ENCODE measurements around the gene PHF21A. TPM values are rescaled to one million over a fixed set of nuclear protein-coding genes. Genes with fewer than 3 reads are reported as not detected.
A peak's percentile ranks its signal among the peaks of the same experiment; 100 is the strongest.

The PHF21A gene
- total RNA-seq, 1 donor from 2014 or later: 69.3 TPM

- no peaks in the 10 kb centered on the region for H3K4me1 ChIP-seq (ENCODE audit: insufficient read depth, low read length)
- Mint-ChIP-seq H3K4me1 (ENCODE audit: low read depth, unreplicated experiment) (no peaks in the 10 kb centered on the region), H3K9me3 (ENCODE audit: unreplicated experiment) (no peaks in the 10 kb centered on the region), H3K27me3 (ENCODE audit: low read depth, unreplicated experiment) (no peaks in the 10 kb centered on the region), H3K4me3 (ENCODE audit: unreplicated experiment) (no peak overlapping the region), H3K27ac (ENCODE audit: unreplicated experiment) (no peak overlapping the region), H3K36me3 (ENCODE audit: low read depth, unreplicated experiment) (peaks cover 21% of the 10 kb centered on the region)
- FAIRE-seq (no peak), DNase-seq (ENCODE audit: low read depth) (no peak)
- H3K9ac ChIP-seq (ENCODE audit: low read length): no peak overlapping the region
- no peak for TF ChIP-seq CTCF (IDR thresholded peaks at IDR 0.05; ENCODE audit: insufficient read depth, low read depth, low read length)
- no peak for TF ChIP-seq EZH2 (IDR thresholded peaks at IDR 0.05; ENCODE audit: insufficient read depth, low read length)
- H3K4me2 ChIP-seq (ENCODE audit: low read length): no peak overlapping the region
- H3K27me3 ChIP-seq (ENCODE audit: insufficient read depth, low read length): no peaks in the 10 kb centered on the region
- H3K9me3 ChIP-seq (ENCODE audit: insufficient read depth, low read depth, low read length): no peaks in the 10 kb centered on the region
- H4K20me1 ChIP-seq (ENCODE audit: insufficient read depth, low read length): no peaks in the 10 kb centered on the region
- peaks cover 4% of the 10 kb centered on the region for H3K36me3 ChIP-seq (ENCODE audit: insufficient read depth, low read length)
- H2AFZ ChIP-seq (ENCODE audit: low read depth, low read length): no peak overlapping the region
- H3K4me3 ChIP-seq (ENCODE audit: insufficient read depth, low read depth, low read length): no peak overlapping the region
- no peak overlapping the region for H3K27ac ChIP-seq (ENCODE audit: low read depth, low read length)
- no peaks in the 10 kb centered on the region for H3K79me2 ChIP-seq (ENCODE audit: insufficient read depth, low read length)
Measured at GRCh38 chr11:45960387-45961095, 160.7 kb downstream of the PHF21A start.

- no peak overlapping the region for H2AFZ ChIP-seq (ENCODE audit: low read depth, low read length)
- no peak overlapping the region for H3K9ac ChIP-seq (ENCODE audit: low read length)
- no peaks in the 10 kb centered on the region for H3K4me1 Mint-ChIP-seq (ENCODE audit: low read depth, unreplicated experiment)
- no peak overlapping the region for H3K4me3 ChIP-seq (ENCODE audit: insufficient read depth, low read depth, low read length)
- FAIRE-seq: peak; percentile 75
- no peaks in the 10 kb centered on the region for H4K20me1 ChIP-seq (ENCODE audit: insufficient read depth, low read length)
- H3K27me3 ChIP-seq (ENCODE audit: insufficient read depth, low read length): no peaks in the 10 kb centered on the region
- no peaks in the 10 kb centered on the region for H3K4me1 ChIP-seq (ENCODE audit: insufficient read depth, low read length)
- no peaks in the 10 kb centered on the region for H3K9me3 ChIP-seq (ENCODE audit: insufficient read depth, low read depth, low read length)
- DNase-seq (ENCODE audit: low read depth): peak; percentile 80
- TF ChIP-seq CTCF (IDR thresholded peaks at IDR 0.05; ENCODE audit: insufficient read depth, low read depth, low read length) (no peak), EZH2 (IDR thresholded peaks at IDR 0.05; ENCODE audit: insufficient read depth, low read length) (no peak)
- peaks cover 27% of the 10 kb centered on the region for H3K36me3 Mint-ChIP-seq (ENCODE audit: low read depth, unreplicated experiment)
- H3K4me2 ChIP-seq (ENCODE audit: low read length): no peak overlapping the region
- H3K36me3 ChIP-seq (ENCODE audit: insufficient read depth, low read length): no peaks in the 10 kb centered on the region
- H3K79me2 ChIP-seq (ENCODE audit: insufficient read depth, low read length): no peaks in the 10 kb centered on the region
- no peaks in the 10 kb centered on the region for H3K27me3 Mint-ChIP-seq (ENCODE audit: low read depth, unreplicated experiment)
- H3K4me3 Mint-ChIP-seq (ENCODE audit: unreplicated experiment): no peak overlapping the region
- no peak overlapping the region for H3K27ac Mint-ChIP-seq (ENCODE audit: unreplicated experiment)
- no peaks in the 10 kb centered on the region for H3K9me3 Mint-ChIP-seq (ENCODE audit: unreplicated experiment)
- no peak overlapping the region for H3K27ac ChIP-seq (ENCODE audit: low read depth, low read length)
Measured at GRCh38 chr11:45959851-45960250, 161.4 kb downstream of the PHF21A start.

GRCh38 chr11:45949992-45950407 is 171.3 kb downstream of the PHF21A start:
- TF ChIP-seq EZH2 (IDR thresholded peaks at IDR 0.05; ENCODE audit: insufficient read depth, low read length) (no peak), CTCF (IDR thresholded peaks at IDR 0.05; ENCODE audit: insufficient read depth, low read depth, low read length) (no peak)
- peaks cover 18% of the 10 kb centered on the region for H3K36me3 Mint-ChIP-seq (ENCODE audit: low read depth, unreplicated experiment)

More at GRCh38 chr11:45949992-45950407, 171.3 kb downstream of the PHF21A start:
- no peak overlapping the region for H3K4me2 ChIP-seq (ENCODE audit: low read length)
- no peaks in the 10 kb centered on the region for H3K9me3 ChIP-seq (ENCODE audit: insufficient read depth, low read depth, low read length)
- Mint-ChIP-seq H3K9me3 (ENCODE audit: unreplicated experiment) (no peaks in the 10 kb centered on the region), H3K27ac (ENCODE audit: unreplicated experiment) (no peak overlapping the region), H3K4me3 (ENCODE audit: unreplicated experiment) (no peak overlapping the region), H3K27me3 (ENCODE audit: low read depth, unreplicated experiment) (no peaks in the 10 kb centered on the region), H3K4me1 (ENCODE audit: low read depth, unreplicated experiment) (no peaks in the 10 kb centered on the region)
- H3K27ac ChIP-seq (ENCODE audit: low read depth, low read length): no peak overlapping the region
- H3K36me3 ChIP-seq (ENCODE audit: insufficient read depth, low read length): peaks cover 19% of the 10 kb centered on the region
- no peak for FAIRE-seq
- DNase-seq (ENCODE audit: low read depth): peak; percentile 28
- H3K27me3 ChIP-seq (ENCODE audit: insufficient read depth, low read length): no peaks in the 10 kb centered on the region
- no peaks in the 10 kb centered on the region for H3K4me1 ChIP-seq (ENCODE audit: insufficient read depth, low read length)
- no peak overlapping the region for H2AFZ ChIP-seq (ENCODE audit: low read depth, low read length)
- no peak overlapping the region for H3K4me3 ChIP-seq (ENCODE audit: insufficient read depth, low read depth, low read length)
- H3K9ac ChIP-seq (ENCODE audit: low read length): no peak overlapping the region
- no peaks in the 10 kb centered on the region for H4K20me1 ChIP-seq (ENCODE audit: insufficient read depth, low read length)
- no peaks in the 10 kb centered on the region for H3K79me2 ChIP-seq (ENCODE audit: insufficient read depth, low read length)

Data from astrocyte (in vitro differentiated cells and primary cell).